HepG2 (cell line): Measurements from ENCODE around the gene GSTM4. TPM values are rescaled to one million over a fixed set of nuclear protein-coding genes. Genes with fewer than 3 reads are reported as not detected.

ENCODE experiments used
- CCDC6 ChIP-seq: sonication (generic); formaldehyde crosslinking; IDR thresholded peaks from 2 replicates; pipeline ENCODE4 v1.8.1; 2022; ENCODE audit warnings: mild to moderate bottlenecking, missing genetic modification reagents, moderate library complexity
- E2F2 ChIP-seq: sonication (generic); formaldehyde crosslinking; IDR thresholded peaks from 2 replicates; pipeline ENCODE4 v1.4.0; 2020; ENCODE audit warnings: missing genetic modification reagents, borderline replicate concordance
- FOXP4 ChIP-seq: sonication (generic); formaldehyde crosslinking; IDR thresholded peaks from 2 replicates; pipeline ENCODE4 v1.4.0; 2020; ENCODE audit warnings: missing genetic modification reagents
- HIVEP1 ChIP-seq: sonication (generic); formaldehyde crosslinking; IDR thresholded peaks from 2 replicates; pipeline ENCODE4 v1.4.0; 2020; ENCODE audit warnings: mild to moderate bottlenecking, missing genetic modification reagents
- HMGXB4 ChIP-seq, 2 experiments: sonication (generic) in 1 of 2; formaldehyde crosslinking in 1 of 2; IDR thresholded peaks; 2 replicates each; pipeline versions ENCODE4 v1.4.0 to v1.6.1; 2018 to 2020; ENCODE audit warnings: missing genetic modification reagents in 2 of 2, borderline replicate concordance in 1 of 2, low read depth in 1 of 2, mild to moderate bottlenecking in 1 of 2, missing biosample characterization in 1 of 2
- KLF12 ChIP-seq: sonication (generic); formaldehyde crosslinking; IDR thresholded peaks from 2 replicates; pipeline ENCODE4 v1.4.0; 2020; ENCODE audit warnings: missing genetic modification reagents, borderline replicate concordance
- MAFK ChIP-seq, 2 experiments: IDR thresholded peaks in 1 of 2; conservative IDR thresholded peaks in 1 of 2; 2 replicates each; pipeline ENCODE4 v1.6.1; 2011; ENCODE audit warnings: improper control_type of control experiment in 2 of 2, low read length in 2 of 2
- NFKB2 ChIP-seq: sonication (generic); formaldehyde crosslinking; IDR thresholded peaks from 2 replicates; pipeline ENCODE4 v1.4.0; 2020; ENCODE audit warnings: missing genetic modification reagents, borderline replicate concordance
- PHF21A ChIP-seq: sonication (generic); formaldehyde crosslinking; IDR thresholded peaks from 2 replicates; pipeline ENCODE4 v1.5.0; 2020; ENCODE audit warnings: mild to moderate bottlenecking, missing genetic modification reagents
- RCOR2 ChIP-seq: IDR thresholded peaks from 2 replicates; pipeline ENCODE4 v1.6.1; 2016; ENCODE audit warnings: missing biosample characterization, missing genetic modification reagents
- ZFP62 ChIP-seq: sonication (generic); formaldehyde crosslinking; IDR thresholded peaks from 2 replicates; pipeline ENCODE4 v1.4.0; 2020; ENCODE audit warnings: missing genetic modification reagents
- ZMAT5 ChIP-seq: sonication (generic); formaldehyde crosslinking; IDR thresholded peaks from 2 replicates; pipeline ENCODE4 v1.5.0; 2020; ENCODE audit warnings: mild to moderate bottlenecking, low read depth, missing genetic modification reagents, borderline replicate concordance
- ZNF256 ChIP-seq: sonication (generic); formaldehyde crosslinking; conservative IDR thresholded peaks from 2 replicates; pipeline ENCODE4 v1.4.0; 2020; ENCODE audit warnings: missing genetic modification reagents
- ZNF501 ChIP-seq: sonication (generic); formaldehyde crosslinking; IDR thresholded peaks from 2 replicates; pipeline ENCODE4 v1.5.1; 2020; ENCODE audit warnings: mild to moderate bottlenecking, moderate library complexity, missing genetic modification reagents
- ZNF574 ChIP-seq: sonication (generic); formaldehyde crosslinking; IDR thresholded peaks from 2 replicates; pipeline ENCODE4 v1.4.0; 2020; ENCODE audit warnings: missing genetic modification reagents
- ZNF672 ChIP-seq: sonication (generic); formaldehyde crosslinking; IDR thresholded peaks from 2 replicates; pipeline ENCODE4 v1.8.1; 2022; ENCODE audit warnings: missing genetic modification reagents
- ZNF777 ChIP-seq: sonication (generic); formaldehyde crosslinking; IDR thresholded peaks from 2 replicates; pipeline ENCODE4 v1.4.0; 2020; ENCODE audit warnings: missing genetic modification reagents
- ZNF800 ChIP-seq: sonication (generic); formaldehyde crosslinking; IDR thresholded peaks from 2 replicates; pipeline ENCODE4 v1.4.0; 2020; ENCODE audit warnings: missing genetic modification reagents
- polyA plus RNA-seq, 8 experiments: library from polyadenylated mRNA; depleted of rRNA in 3 of 8; stranded (reverse) in 7 of 8; unstranded in 1 of 8; fragments of >200 nt; fragmentation: Illumina TruSeq in 4 of 8; extraction: Trizol in 4 of 8; gene quantifications; 2 replicates each; pipeline versions ENCODE4 v1.2.1 to v1.2.3, GENCODE V29; 2011 to 2016; ENCODE audit warnings: low read depth in 4 of 8, missing spikeins in 1 of 8, mixed read lengths in 1 of 8; ENCODE audit not compliant: insufficient read depth in 1 of 8
- total RNA-seq, 5 experiments: library from RNA; depleted of rRNA; stranded (reverse); fragments of >200 nt; fragmentation: Illumina TruSeq; extraction: Trizol; gene quantifications; 2 replicates each; pipeline ENCODE4 v1.2.3, GENCODE V29; 2016; ENCODE audit warnings: low read depth in 1 of 5

Gene GSTM4
- total and polyA plus RNA-seq, 2 of the 13 experiments (the other 11 are each of a cell fraction or from before 2014, with no cell fraction given): 25.3 to 40.8 TPM

- TF ChIP-seq FOXP4 (CRISPR knock-in tag): no peak
- no peak for TF ChIP-seq ZNF800 (CRISPR knock-in tag)
- TF ChIP-seq ZNF672 (CRISPR knock-in tag): no peak
- TF ChIP-seq ZNF777 (CRISPR knock-in tag): no peak
- no peak for TF ChIP-seq ZMAT5 (CRISPR knock-in tag)
- no peak for TF ChIP-seq CCDC6 (CRISPR knock-in tag)
- no peak for TF ChIP-seq RCOR2
- TF ChIP-seq PHF21A: no peak
- peak in 1 of 2 experiments; percentile 75; a peak in 3 of 4 replicates for TF ChIP-seq HMGXB4 (CRISPR knock-in tag; IDR thresholded peaks at IDR 0.05; ENCODE audit: borderline replicate concordance in 1 of 2, low read depth in 1 of 2)
- TF ChIP-seq KLF12 (CRISPR knock-in tag): no peak
- 0 out of 2 replicates have a peak, but pooled peaks have one; percentile 36 for TF ChIP-seq HIVEP1
- peak; percentile 60; the same call in 1 of the 2 replicates for TF ChIP-seq ZNF501 (CRISPR knock-in tag)
- peak; percentile 34 for TF ChIP-seq ZNF574 (CRISPR knock-in tag)
- TF ChIP-seq MAFK (conservative IDR thresholded peaks at IDR 0.05 in 1 of 2, IDR thresholded peaks at IDR 0.05 in 1 of 2; ENCODE audit: low read length in 2 of 2): no peak
- no peak for TF ChIP-seq ZFP62 (CRISPR knock-in tag)
- TF ChIP-seq NFKB2 (CRISPR knock-in tag): no peak
- TF ChIP-seq E2F2 (CRISPR knock-in tag): no peak
- TF ChIP-seq ZNF256 (CRISPR knock-in tag): no peak
These were observed 12.3 kb upstream of the GSTM4 start (continued) for GRCh38 chr1:109643385-109644230.
